HEK293 (cell line): Measurements from ENCODE around the gene SLC17A3.

Experiments used
- CTCF ChIA-PET: fragments of 350-600 bp; formaldehyde crosslinking; extraction: SDS; loops from one replicate; lab custom pipeline; 2021; ENCODE audit warnings: antibody characterized with exemption; lab: Yijun Ruan, JAX
- POLR2A ChIA-PET: fragments of 300-600 bp; formaldehyde crosslinking; extraction: SDS; loops from one replicate; lab custom pipeline; 2020; ENCODE audit warnings: antibody characterized with exemption, inconsistent platforms; lab: Yijun Ruan, JAX
- H3K27ac ChIP-seq: fragments of 200-500 bp; sonication (Bioruptor generic); 2 replicates; pipeline ENCODE4 v1.5.1; 2014; ENCODE audit warnings: low read depth, low read length, control low read depth, inconsistent platforms; ENCODE audit errors: extremely low read depth
- H3K36me3 ChIP-seq, 2 experiments: fragments of 200-500 bp in 1 of 2; sonication (Bioruptor generic) in 1 of 2; 1 replicate in 1 of 2; 2 replicates in 1 of 2; pipeline ENCODE4 v1.5.1; 2014 to 2017; ENCODE audit warnings: inconsistent platforms in 2 of 2, low read length in 2 of 2; ENCODE audit not compliant: control insufficient read depth in 2 of 2, insufficient read depth in 1 of 2
- H3K4me1 ChIP-seq: fragments of 200-500 bp; sonication (Bioruptor generic); 2 replicates; pipeline ENCODE4 v1.5.1; 2014; ENCODE audit warnings: mild to moderate bottlenecking, low read length, inconsistent platforms; ENCODE audit not compliant: control insufficient read depth, insufficient read depth
- H3K4me3 ChIP-seq: 2 replicates; pipeline ENCODE4 v1.5.1; 2011; ENCODE audit warnings: low read depth, mild to moderate bottlenecking, control low read depth, low read length, moderate library complexity
- H3K9me3 ChIP-seq: fragments of 200-500 bp; sonication (Bioruptor generic); 2 replicates; pipeline ENCODE4 v1.5.1; 2014; ENCODE audit warnings: low read depth, low read length, inconsistent platforms; ENCODE audit not compliant: control insufficient read depth, insufficient read depth
- KLF17 ChIP-seq: fragments of 450-650 bp; formaldehyde crosslinking; IDR thresholded peaks from 2 replicates; pipeline ENCODE4 v1.5.1; 2016; ENCODE audit warnings: missing biosample characterization, missing genetic modification characterization
- PATZ1 ChIP-seq: fragments of 450-650 bp; formaldehyde crosslinking; IDR thresholded peaks from 2 replicates; pipeline ENCODE4 v1.5.1; 2016; ENCODE audit warnings: missing biosample characterization, missing genetic modification characterization
- ZNF10 ChIP-seq: fragments of 450-650 bp; formaldehyde crosslinking; IDR thresholded peaks from 2 replicates; pipeline ENCODE4 v1.5.1; 2017; ENCODE audit warnings: missing biosample characterization, missing genetic modification characterization
- ZNF112 ChIP-seq: fragments of 450-650 bp; formaldehyde crosslinking; IDR thresholded peaks from 2 replicates; pipeline ENCODE4 v1.5.0; 2017; ENCODE audit warnings: missing biosample characterization, missing genetic modification characterization
- ZNF132 ChIP-seq: fragments of 450-650 bp; formaldehyde crosslinking; IDR thresholded peaks from 2 replicates; pipeline ENCODE4 v1.5.1; 2017; ENCODE audit warnings: missing biosample characterization, missing genetic modification characterization, borderline replicate concordance
- ZNF140 ChIP-seq: fragments of 450-650 bp; formaldehyde crosslinking; IDR thresholded peaks from 2 replicates; pipeline ENCODE4 v1.5.1; 2016; ENCODE audit warnings: missing biosample characterization, missing genetic modification characterization
- ZNF169 ChIP-seq: fragments of 450-650 bp; formaldehyde crosslinking; IDR thresholded peaks from 2 replicates; pipeline ENCODE4 v1.5.1; 2016; ENCODE audit warnings: missing biosample characterization, missing genetic modification characterization
- ZNF174 ChIP-seq: fragments of 450-650 bp; formaldehyde crosslinking; IDR thresholded peaks from 2 replicates; pipeline ENCODE4 v1.5.0; 2017; ENCODE audit warnings: missing biosample characterization, mild to moderate bottlenecking, missing genetic modification characterization
- ZNF248 ChIP-seq: fragments of 450-650 bp; formaldehyde crosslinking; IDR thresholded peaks from 2 replicates; pipeline ENCODE4 v1.5.1; 2017; ENCODE audit warnings: missing biosample characterization, missing genetic modification characterization
- ZNF274 ChIP-seq, 2 experiments: fragments of 200-500 bp in 1 of 2; fragments of 450-650 bp in 1 of 2; sonication (Bioruptor generic) in 1 of 2; formaldehyde crosslinking in 1 of 2; IDR thresholded peaks; 2 replicates each; pipeline versions ENCODE4 v1.5.1 to v1.6.1; 2014 to 2016; ENCODE audit warnings: borderline replicate concordance in 1 of 2, inconsistent platforms in 1 of 2, low read length in 1 of 2, missing biosample characterization in 1 of 2, missing genetic modification characterization in 1 of 2
- ZNF292 ChIP-seq: fragments of 450-650 bp; formaldehyde crosslinking; IDR thresholded peaks from 2 replicates; pipeline ENCODE4 v1.5.1; 2016; ENCODE audit warnings: low read depth, missing biosample characterization, missing genetic modification characterization, borderline replicate concordance
- ZNF302 ChIP-seq: fragments of 450-650 bp; formaldehyde crosslinking; IDR thresholded peaks from 2 replicates; pipeline ENCODE4 v1.5.1; 2016; ENCODE audit warnings: missing biosample characterization, missing genetic modification characterization, low read depth
- ZNF449 ChIP-seq: fragments of 450-650 bp; formaldehyde crosslinking; IDR thresholded peaks from 2 replicates; pipeline ENCODE4 v1.5.1; 2017; ENCODE audit warnings: missing biosample characterization, mild to moderate bottlenecking, missing genetic modification characterization, moderate library complexity
- ZNF692 ChIP-seq: fragments of 450-650 bp; formaldehyde crosslinking; IDR thresholded peaks from 2 replicates; pipeline ENCODE4 v1.5.1; 2016; ENCODE audit warnings: missing biosample characterization, missing genetic modification characterization
- ZSCAN30 ChIP-seq: fragments of 450-650 bp; IDR thresholded peaks from 2 replicates; pipeline ENCODE4 v1.5.1; 2018; ENCODE audit warnings: missing biosample characterization, mild to moderate bottlenecking, missing genetic modification characterization, moderate library complexity
- ZXDB ChIP-seq: fragments of 450-650 bp; formaldehyde crosslinking; IDR thresholded peaks from 2 replicates; pipeline ENCODE4 v1.5.1; 2016; ENCODE audit warnings: missing biosample characterization, missing genetic modification characterization
- TF ChIP-seq, protein P1 (sequence below): fragments of 450-650 bp; formaldehyde crosslinking; IDR thresholded peaks from 2 replicates; pipeline ENCODE4 v1.5.1; 2016; ENCODE audit warnings: missing biosample characterization, missing genetic modification characterization, low read depth
- TF ChIP-seq, protein P2 (sequence below): fragments of 450-650 bp; formaldehyde crosslinking; IDR thresholded peaks from 2 replicates; pipeline ENCODE4 v1.5.1; 2016; ENCODE audit warnings: missing biosample characterization, missing genetic modification characterization, borderline replicate concordance

The SLC17A3 gene

GRCh38 chr6:25830458-25830857, 43.6 kb downstream of the SLC17A3 start:
- Histone ChIP-seq H3K4me3 (no peak overlapping the region), H3K36me3 (no peaks in the 10 kb centered on the region), H3K4me1 (0 out of 2 replicates have a peak, but pooled peaks cover 9% of the 10 kb centered on the region), H3K9me3 (no peaks in the 10 kb centered on the region), H3K27ac (no peak overlapping the region)
- TF ChIP-seq ZNF292 (tag by site-specific recombination) (no peak), ZXDB (tag by site-specific recombination) (no peak), ZNF174 (no peak), ZNF10 (tag by site-specific recombination) (no peak)
- TF ChIP-seq, protein P1, sequence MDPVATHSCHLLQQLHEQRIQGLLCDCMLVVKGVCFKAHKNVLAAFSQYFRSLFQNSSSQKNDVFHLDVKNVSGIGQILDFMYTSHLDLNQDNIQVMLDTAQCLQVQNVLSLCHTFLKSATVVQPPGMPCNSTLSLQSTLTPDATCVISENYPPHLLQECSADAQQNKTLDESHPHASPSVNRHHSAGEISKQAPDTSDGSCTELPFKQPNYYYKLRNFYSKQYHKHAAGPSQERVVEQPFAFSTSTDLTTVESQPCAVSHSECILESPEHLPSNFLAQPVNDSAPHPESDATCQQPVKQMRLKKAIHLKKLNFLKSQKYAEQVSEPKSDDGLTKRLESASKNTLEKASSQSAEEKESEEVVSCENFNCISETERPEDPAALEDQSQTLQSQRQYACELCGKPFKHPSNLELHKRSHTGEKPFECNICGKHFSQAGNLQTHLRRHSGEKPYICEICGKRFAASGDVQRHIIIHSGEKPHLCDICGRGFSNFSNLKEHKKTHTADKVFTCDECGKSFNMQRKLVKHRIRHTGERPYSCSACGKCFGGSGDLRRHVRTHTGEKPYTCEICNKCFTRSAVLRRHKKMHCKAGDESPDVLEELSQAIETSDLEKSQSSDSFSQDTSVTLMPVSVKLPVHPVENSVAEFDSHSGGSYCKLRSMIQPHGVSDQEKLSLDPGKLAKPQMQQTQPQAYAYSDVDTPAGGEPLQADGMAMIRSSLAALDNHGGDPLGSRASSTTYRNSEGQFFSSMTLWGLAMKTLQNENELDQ: no peak
- ChIA-PET POLR2A (no interaction called here), CTCF (no interaction called here)

DNA sequence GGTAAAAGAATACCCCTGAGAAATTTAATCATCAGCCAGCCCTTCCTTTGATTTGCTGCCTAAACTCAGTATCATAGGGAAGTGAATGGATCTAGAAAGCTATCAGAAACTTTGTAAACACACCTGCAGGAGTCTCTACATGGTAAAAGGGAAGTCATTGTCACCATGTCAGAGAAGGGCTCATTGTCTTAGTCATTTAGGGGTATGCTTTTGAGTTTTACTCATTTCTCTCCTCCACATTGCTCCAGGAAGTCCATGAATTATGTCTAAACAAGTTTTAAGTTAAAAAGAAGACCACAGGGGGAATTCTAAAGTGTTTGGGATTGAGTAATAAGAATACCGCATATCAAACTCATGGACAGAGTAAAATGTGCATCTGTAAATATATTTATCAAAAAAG, 44.7 kb downstream of the SLC17A3 start:
- ChIA-PET POLR2A (no interaction called here), CTCF (interaction anchor here (0.7 to 1.1 kb wide), 3 partner anchors 11 to 606 kb away, joined by 3 to 4 read pairs (median 3); no protein-coding TSS in a partner anchor)
- Histone ChIP-seq H3K4me3 (no peak overlapping the region), H3K9me3 (no peaks in the 10 kb centered on the region), H3K36me3 (no peaks in the 10 kb centered on the region), H3K27ac (no peak overlapping the region), H3K4me1 (0 out of 2 replicates have a peak, but pooled peaks cover 9% of the 10 kb centered on the region)
- no peak for TF ChIP-seq KLF17 (tag by site-specific recombination)
- TF ChIP-seq ZNF692: no peak
- no peak for TF ChIP-seq ZNF174
- no peak for TF ChIP-seq ZNF248 (tag by site-specific recombination)
- TF ChIP-seq ZNF449 (tag by site-specific recombination): no peak
- no peak for TF ChIP-seq ZNF112 (tag by site-specific recombination)
- TF ChIP-seq ZNF169 (tag by site-specific recombination): no peak
- TF ChIP-seq ZSCAN30 (tag by site-specific recombination): no peak
- TF ChIP-seq PATZ1 (tag by site-specific recombination): no peak
- no peak for TF ChIP-seq ZNF132 (tag by site-specific recombination)
- TF ChIP-seq ZNF140: no peak
- no peak for TF ChIP-seq ZNF302 (tag by site-specific recombination)
- TF ChIP-seq, protein P2, sequence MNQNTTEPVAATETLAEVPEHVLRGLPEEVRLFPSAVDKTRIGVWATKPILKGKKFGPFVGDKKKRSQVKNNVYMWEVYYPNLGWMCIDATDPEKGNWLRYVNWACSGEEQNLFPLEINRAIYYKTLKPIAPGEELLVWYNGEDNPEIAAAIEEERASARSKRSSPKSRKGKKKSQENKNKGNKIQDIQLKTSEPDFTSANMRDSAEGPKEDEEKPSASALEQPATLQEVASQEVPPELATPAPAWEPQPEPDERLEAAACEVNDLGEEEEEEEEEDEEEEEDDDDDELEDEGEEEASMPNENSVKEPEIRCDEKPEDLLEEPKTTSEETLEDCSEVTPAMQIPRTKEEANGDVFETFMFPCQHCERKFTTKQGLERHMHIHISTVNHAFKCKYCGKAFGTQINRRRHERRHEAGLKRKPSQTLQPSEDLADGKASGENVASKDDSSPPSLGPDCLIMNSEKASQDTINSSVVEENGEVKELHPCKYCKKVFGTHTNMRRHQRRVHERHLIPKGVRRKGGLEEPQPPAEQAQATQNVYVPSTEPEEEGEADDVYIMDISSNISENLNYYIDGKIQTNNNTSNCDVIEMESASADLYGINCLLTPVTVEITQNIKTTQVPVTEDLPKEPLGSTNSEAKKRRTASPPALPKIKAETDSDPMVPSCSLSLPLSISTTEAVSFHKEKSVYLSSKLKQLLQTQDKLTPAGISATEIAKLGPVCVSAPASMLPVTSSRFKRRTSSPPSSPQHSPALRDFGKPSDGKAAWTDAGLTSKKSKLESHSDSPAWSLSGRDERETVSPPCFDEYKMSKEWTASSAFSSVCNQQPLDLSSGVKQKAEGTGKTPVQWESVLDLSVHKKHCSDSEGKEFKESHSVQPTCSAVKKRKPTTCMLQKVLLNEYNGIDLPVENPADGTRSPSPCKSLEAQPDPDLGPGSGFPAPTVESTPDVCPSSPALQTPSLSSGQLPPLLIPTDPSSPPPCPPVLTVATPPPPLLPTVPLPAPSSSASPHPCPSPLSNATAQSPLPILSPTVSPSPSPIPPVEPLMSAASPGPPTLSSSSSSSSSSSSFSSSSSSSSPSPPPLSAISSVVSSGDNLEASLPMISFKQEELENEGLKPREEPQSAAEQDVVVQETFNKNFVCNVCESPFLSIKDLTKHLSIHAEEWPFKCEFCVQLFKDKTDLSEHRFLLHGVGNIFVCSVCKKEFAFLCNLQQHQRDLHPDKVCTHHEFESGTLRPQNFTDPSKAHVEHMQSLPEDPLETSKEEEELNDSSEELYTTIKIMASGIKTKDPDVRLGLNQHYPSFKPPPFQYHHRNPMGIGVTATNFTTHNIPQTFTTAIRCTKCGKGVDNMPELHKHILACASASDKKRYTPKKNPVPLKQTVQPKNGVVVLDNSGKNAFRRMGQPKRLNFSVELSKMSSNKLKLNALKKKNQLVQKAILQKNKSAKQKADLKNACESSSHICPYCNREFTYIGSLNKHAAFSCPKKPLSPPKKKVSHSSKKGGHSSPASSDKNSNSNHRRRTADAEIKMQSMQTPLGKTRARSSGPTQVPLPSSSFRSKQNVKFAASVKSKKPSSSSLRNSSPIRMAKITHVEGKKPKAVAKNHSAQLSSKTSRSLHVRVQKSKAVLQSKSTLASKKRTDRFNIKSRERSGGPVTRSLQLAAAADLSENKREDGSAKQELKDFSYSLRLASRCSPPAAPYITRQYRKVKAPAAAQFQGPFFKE (tag by site-specific recombination): no peak
- no peak for TF ChIP-seq ZNF274 (IDR thresholded peaks at IDR 0.05; ENCODE audit: low read length)
- TF ChIP-seq ZNF274 (tag by site-specific recombination; IDR thresholded peaks at IDR 0.05; ENCODE audit: borderline replicate concordance): no peak
